HepG2 (cell line): ENCODE data around the gene CAMK1D. TPM values are rescaled to one million over a fixed set of nuclear protein-coding genes. Genes with fewer than 3 reads are reported as not detected.

Experiments
- ARID5B ChIP-seq: IDR thresholded peaks from 2 replicates; pipeline ENCODE4 v1.4.0; 2020; ENCODE audit warnings: mild to moderate bottlenecking, missing genetic modification reagents
- ASH2L ChIP-seq: fragments of 300-600, 200-600 bp; sonication (generic); IDR thresholded peaks from 2 replicates; pipeline ENCODE4 v1.7.0; 2017; ENCODE audit warnings: low read depth, mild to moderate bottlenecking, moderate library complexity, mixed read lengths, low read length; ENCODE audit not compliant: insufficient read length
- ELF4 ChIP-seq: sonication (generic); formaldehyde crosslinking; IDR thresholded peaks from 2 replicates; pipeline ENCODE4 v1.5.0; 2020; ENCODE audit warnings: missing genetic modification reagents, mild to moderate bottlenecking, moderate library complexity, borderline replicate concordance
- FOXC1 ChIP-seq: sonication (generic); formaldehyde crosslinking; IDR thresholded peaks from 2 replicates; pipeline ENCODE4 v1.8.0; 2022; ENCODE audit warnings: mild to moderate bottlenecking, missing genetic modification reagents, borderline replicate concordance
- FOXP1 ChIP-seq, 2 experiments: fragments of 450-650 bp in 1 of 2; IDR thresholded peaks; 2 replicates each; pipeline ENCODE4 v1.6.1; 2017 to 2018; ENCODE audit warnings: antibody characterized with exemption in 1 of 2
- MED13 ChIP-seq: sonication (generic); formaldehyde crosslinking; IDR thresholded peaks from 2 replicates; pipeline ENCODE4 v1.5.0; 2020; ENCODE audit warnings: missing genetic modification reagents
- NFE2L2 ChIP-seq: fragments of 150-350 bp; IDR thresholded peaks from 2 replicates; pipeline ENCODE4 v1.6.1; 2014; ENCODE audit warnings: low read length
- TFE3 ChIP-seq: IDR thresholded peaks from 2 replicates; pipeline ENCODE4 v1.6.1; 2016
- ZNF354B ChIP-seq: sonication (generic); formaldehyde crosslinking; IDR thresholded peaks from 2 replicates; pipeline ENCODE4 v1.8.0; 2022; ENCODE audit warnings: mild to moderate bottlenecking, missing genetic modification reagents
- ZNF503 ChIP-seq: sonication (generic); formaldehyde crosslinking; IDR thresholded peaks from 2 replicates; pipeline ENCODE4 v1.4.0; 2020; ENCODE audit warnings: missing genetic modification reagents
- polyA plus RNA-seq, 8 experiments: library from polyadenylated mRNA; depleted of rRNA in 3 of 8; stranded (reverse) in 7 of 8; unstranded in 1 of 8; fragments of >200 nt; fragmentation: Illumina TruSeq in 4 of 8; extraction: Trizol in 4 of 8; gene quantifications; 2 replicates each; pipeline versions ENCODE4 v1.2.1 to v1.2.3, GENCODE V29; 2011 to 2016; ENCODE audit warnings: low read depth in 4 of 8, missing spikeins in 1 of 8, mixed read lengths in 1 of 8; ENCODE audit not compliant: insufficient read depth in 1 of 8
- total RNA-seq, 5 experiments: library from RNA; depleted of rRNA; stranded (reverse); fragments of >200 nt; fragmentation: Illumina TruSeq; extraction: Trizol; gene quantifications; 2 replicates each; pipeline ENCODE4 v1.2.3, GENCODE V29; 2016; ENCODE audit warnings: low read depth in 1 of 5

CAMK1D gene
- total and polyA plus RNA-seq, 2 of the 13 experiments (the other 11 are each of a cell fraction or from before 2014, with no cell fraction given): under 0.01 TPM; not detected in 1

- TF ChIP-seq ASH2L: no peak
- TF ChIP-seq ELF4 (CRISPR knock-in tag): no peak
- peak; percentile 74 for TF ChIP-seq ARID5B (CRISPR knock-in tag)
- TF ChIP-seq TFE3: 0 out of 2 replicates have a peak, but pooled peaks have one; percentile 36
- TF ChIP-seq FOXC1: no peak
- TF ChIP-seq FOXP1 (IDR thresholded peaks at IDR 0.05): no peak
- TF ChIP-seq FOXP1 (CRISPR knock-in tag; IDR thresholded peaks at IDR 0.05): peak; percentile 31
- TF ChIP-seq NFE2L2: no peak
- TF ChIP-seq ZNF354B (CRISPR knock-in tag): no peak
- no peak for TF ChIP-seq MED13
- no peak for TF ChIP-seq ZNF503
These were observed 256.4 kb downstream of the CAMK1D start (continued) for GRCh38 chr10:12605580-12606405.
